EL (cell line): ENCODE data around the gene SLC4A11.

ENCODE experiments used
- DNase-seq: peaks from one replicate; pipeline ENCODE4 v3.0.0-alpha.2; 2016

SLC4A11 gene

DNA sequence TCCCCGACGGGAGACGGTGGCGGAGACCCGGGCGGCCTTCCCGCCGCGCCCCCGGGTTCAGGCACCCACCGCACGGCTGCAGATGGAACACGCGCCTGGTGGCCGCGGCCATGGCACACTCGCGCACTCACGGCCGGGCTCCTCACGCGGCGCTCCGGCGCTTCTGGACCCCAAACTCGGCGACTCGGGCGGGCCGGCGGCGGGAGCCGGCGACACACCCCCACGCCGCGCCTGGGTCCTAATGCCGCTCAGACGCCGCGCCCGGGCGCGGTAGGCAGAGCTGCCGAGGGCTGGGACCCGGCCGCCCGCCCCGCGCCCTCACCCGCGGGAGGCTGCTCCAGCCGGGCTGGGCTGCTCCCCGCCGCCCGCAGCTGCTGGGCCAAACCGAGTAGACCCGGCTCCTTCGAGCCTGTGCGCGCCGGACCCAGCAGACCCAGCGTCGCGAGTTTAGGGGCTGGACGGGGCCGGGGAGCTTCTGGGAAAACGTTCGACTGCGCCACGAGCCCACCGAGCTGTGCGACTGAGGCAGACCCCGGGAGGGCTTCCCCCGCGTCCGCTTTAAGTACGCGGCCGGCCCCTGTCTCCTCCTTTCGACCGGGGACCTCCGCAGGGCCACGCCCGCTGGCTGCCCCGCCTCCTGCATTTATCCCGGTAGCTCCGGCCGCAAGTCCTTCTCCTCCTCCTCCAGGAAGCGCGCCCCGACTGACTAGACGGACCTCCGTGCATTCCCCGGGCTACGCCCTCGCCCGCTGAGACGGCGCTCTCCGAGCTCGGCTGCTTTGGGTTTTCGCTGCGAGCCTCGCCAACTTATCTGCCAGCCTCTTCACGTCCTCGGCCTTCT, at the start of gene SLC4A11:
Gene SLC4A11 (minus strand): TSS at position 165 of the 841 bp plus-strand sequence. CDS start 53 bp downstream, at position 112.
- DNase-seq: peak; percentile 77

DNA sequence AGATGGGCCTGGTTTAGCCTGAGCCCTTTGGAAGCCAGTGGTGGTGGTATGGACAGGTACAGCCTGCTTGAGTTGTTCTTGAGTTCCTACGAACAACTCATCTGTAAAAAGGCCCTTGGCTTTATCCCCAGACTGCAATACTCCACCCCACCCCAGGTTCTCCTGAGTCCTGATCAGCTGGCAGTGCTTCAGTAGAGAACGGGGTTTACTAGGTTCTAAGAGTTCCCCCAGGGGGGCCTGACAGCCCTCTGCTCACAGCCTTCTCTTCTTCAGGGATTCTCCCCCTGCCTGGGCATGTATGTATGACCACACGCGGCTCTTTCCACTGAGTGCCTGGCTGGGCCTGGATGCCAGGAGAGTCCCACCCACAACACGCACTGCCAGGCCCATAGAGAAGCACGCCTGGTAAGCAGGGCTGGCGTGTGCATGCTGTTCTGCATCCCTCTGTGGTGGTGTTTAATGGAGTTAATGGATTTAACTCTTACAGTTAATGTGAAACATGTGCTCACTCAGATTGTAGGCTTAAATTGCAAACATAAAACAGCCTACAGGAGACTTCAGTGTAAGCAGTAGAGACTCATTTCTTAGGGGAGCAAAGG, 44.3 kb upstream of the SLC4A11 start:
- no peak for DNase-seq

DNA sequence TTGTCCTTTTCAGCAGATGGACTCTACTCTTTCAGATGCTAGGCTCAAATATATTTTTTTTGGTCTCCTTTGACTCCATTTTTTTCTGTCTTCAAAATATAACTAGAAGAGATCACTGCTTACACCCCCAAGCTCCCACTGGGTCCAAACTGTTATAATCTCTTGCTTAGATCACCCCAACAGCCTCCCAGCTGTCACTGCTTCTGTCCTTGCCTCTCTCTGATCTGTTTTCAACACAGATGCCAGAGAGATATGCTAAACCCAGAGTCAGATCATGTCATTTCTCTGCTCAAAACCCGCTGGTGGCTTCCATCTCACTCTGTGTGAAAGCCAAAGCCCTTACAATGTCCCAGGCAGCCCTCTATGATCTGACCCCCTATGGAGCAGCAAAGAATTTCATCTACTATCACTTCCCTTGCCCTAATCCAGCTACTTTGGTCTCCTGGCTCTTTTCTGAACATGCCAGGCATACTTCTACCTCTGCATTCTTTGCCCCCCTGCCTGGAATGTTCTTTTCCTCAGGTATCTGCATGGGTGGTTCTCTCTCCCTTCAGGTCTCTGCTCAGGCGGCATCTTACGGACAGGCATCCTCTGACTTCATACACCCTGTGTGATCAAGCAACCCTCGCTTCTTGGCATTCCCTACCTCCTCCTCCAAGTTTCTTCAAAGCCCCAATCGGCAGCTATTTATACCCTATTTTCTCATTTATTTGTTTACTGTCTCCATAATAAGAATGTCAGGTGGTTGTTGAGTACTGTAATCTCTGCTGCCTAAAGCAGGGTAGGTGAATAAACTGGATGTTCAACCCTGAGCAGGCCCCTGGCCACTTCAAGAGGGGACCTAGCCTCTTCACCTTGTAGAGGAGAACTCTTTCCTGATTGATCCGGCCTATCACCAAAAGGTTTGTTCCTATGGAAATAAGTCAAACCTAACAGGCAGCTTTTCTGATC, 43.6 kb upstream of the SLC4A11 start:
- DNase-seq: no peak

DNA sequence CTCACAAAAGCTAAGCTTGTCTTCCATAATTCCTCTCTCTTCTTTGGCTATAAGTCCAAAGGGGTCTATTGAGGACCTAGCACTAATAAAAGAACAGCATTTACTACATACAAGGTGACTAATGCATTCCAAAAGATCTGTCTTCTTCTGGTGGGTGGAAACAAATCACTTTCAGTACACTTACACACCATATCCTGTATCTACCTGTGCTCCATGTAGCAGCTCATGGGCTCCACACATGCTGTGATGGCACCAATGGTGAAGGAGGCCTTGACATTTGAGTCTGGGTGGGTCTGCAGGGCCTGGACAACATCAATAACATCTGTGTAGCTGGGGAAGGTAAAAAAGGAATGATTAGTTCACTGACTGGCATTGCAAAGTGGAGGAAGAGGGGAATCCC, 42.4 kb upstream of the SLC4A11 start:
- no peak for DNase-seq

DNA sequence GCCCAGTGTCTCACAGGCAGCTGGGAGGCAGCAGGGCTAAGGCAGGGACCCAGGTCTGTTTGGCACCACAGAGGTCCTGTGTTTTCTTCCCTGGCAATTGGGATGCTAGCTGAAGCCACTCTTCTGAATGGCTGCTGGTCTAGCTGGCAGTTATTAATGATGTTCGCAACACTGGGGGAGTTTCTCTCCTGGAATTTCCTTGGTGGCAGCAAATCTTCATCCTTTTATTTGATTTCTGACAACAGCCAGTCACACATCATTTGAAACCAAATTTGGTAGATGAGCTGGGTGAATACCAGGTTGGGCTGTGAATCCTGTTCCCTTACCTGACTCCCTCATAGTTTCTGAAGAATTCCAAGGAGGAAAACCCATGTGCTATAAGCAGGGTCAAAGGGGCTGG, 40.8 kb upstream of the SLC4A11 start:
- DNase-seq: no peak

DNA sequence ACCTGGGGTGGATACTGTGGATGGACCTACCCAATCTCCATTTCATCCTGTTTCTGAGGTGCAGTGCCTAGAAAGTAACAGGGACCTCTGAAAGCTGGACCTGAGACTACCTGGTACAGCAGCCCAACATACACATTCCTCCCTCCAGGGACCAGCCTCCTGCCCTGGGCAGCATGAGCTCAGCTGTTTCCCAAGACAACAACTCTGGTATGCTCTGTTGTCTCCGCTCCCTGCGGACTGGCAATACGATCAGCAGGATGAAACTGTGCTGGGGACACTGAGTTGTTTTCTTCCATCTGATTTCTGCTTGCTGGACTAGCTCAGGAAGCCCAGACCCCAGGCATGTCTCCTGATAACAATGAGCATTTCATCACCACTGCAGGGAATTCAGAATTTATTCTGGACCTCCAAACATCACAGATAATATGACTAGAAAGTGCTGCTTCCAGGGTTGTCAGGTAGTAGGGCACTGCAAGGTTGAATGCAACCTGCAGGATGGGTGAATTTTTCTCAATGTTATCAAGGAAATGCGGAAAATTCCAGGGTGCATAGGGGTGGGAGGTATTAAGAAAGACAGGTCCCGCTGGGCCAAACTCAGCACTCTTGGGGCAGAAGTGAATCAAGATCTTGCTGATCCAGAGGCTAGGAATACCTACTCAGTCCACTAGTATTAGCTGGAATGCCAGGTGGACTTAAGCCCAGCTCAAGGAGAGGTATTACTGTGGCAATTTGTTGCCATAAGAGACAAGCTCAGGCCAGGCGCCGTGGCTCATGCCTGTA, 38.9 kb upstream of the SLC4A11 start:
- DNase-seq: no peak

DNA sequence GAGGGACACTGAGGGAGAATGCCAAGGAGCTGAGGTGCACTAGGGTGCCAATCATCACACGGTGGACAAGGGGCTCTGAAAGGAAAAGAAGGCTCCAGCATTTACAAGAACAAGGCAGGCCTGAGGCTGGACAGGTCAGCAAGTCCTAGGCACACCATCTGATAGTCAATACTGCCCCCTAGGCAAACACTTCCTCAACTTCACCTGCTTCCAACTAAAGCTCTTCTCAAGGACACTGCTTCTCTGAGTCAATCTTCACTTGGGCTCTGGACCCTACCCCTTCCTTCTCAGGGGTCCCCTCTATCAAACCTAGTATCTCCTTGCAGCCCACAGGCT, 37.7 kb upstream of the SLC4A11 start:
- DNase-seq: peak; percentile 29

DNA sequence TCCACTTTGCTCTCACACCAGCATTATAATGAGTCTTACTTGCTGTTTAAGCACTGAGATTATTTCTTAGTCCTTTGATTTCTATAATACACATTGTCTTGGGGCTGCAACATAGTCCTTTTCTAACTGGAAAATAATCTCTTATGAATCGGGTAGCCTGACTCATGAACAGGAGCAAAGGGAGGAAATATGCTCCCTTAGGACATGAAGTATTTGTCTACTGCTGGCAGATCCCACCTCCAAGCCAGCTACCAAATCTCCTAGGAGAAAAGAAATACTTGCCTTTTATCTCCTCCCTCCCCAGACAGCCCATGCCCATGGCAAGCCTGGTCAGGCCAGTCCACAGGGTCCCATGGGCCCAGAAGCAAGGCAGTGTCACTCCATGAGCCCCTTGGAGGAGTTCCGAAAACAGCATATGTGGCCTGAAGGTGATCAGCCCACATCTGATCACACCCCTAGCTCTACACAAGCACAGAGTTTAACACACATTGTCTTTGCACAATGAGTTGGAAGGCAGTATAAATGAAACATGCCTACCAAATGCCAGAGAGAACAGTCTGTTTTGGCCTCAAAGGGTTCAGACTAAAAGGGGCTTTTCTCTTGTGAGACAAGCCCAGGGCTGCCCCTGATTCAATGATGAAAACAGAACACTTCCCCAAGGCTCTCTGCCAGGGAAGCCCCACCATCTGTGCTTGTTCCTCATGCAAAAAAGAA, 37.1 kb upstream of the SLC4A11 start:
- no peak for DNase-seq

DNA sequence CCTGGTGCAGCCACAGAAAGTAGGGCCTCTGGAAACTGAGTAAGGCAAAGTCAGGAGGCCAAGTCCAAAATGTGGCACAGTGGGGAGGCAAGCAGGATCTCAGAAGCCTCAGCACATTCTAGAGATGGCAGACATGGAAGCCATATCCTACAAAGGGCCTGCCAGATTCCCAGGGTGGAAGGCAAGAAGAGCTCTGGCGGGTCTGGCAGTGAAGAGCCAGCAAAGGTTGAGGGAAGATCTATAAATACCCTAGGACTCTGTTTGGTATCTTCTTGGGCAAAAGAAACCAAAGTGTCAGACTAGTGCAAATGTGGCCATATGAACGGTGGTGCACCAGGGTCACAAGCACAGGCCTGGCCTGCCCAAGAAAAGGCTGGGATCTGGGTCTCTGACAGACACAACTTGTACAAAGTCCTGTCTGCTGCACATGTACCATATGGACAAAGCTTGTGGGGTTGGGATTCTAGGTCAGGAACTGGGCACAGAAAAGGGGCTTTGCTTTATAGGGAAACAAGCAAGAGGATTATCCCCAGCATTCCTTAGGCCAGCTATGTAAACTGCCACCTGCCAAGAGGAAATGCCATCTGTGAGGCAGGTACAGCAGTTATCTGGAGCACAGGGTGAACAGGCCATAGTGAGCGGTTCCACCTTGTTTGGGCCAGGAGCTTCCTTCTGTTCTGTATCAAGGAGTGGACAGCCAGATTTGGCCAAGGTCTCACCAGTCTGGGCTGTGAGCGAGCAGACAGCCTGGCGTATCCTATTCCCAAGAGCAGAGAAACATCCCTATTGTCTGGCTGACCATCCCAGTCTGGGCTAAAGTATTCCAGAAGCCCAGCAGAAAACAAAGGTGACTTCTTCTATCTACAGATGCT, 36.3 kb upstream of the SLC4A11 start:
- DNase-seq: no peak

DNA sequence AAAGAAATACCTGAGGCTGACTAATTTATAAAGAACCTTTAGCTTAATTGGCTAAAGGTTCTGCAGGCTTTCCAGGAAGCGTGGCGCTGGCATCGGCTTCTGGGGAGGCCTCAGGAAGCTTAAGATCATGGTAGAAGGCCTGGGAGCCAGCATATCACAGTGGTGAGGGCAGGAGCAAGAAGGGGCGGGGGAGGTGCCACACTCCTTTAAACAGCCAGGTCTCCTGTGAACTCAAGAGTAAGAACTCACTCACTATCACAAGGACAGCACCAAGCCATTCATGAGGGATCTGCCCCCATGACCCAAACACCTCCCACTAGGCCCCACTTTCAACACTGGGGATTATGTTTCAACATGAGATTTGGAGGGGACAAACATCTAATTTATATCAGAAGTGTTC, 34.4 kb upstream of the SLC4A11 start:
- no peak for DNase-seq

DNA sequence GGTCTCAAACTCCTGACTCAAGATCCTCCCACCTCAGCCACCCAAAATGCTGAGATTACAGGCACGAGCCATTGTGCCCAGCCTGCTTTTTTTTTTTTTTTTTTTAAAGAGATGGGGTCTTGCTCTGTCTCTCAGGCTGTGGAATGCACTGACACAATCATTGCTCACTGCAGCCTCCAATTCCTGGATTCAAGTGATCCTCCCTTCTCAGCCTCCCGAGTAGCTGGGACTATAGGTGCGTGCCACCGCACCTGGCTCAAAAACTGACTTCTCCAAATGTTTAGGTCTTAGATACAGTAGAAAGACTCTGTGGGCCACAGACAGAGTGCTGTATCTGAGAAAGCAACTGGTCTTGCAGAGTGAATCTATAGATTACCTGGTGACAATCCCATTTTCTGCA, 31.1 kb upstream of the SLC4A11 start:
- DNase-seq: no peak

DNA sequence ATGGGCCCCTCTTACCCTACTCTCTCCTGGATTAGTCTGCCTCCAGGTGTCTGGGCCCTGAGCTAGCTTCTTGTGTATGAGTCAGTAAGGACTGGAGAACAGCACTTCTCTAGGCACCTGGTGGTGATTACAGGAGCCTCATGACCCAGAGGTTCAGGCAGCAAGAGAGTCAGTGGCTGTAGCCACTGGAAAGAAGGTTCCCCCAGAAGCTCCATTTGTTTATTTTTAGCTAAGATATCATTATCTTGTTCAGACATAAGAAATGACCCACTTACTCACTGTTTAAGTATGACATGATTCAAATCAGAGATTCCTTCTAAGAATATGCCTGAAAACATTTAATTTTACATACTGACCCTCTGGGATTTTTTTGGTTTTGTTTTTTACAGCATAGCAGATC, 23.6 kb upstream of the SLC4A11 start:
- DNase-seq: peak; percentile 41

DNA sequence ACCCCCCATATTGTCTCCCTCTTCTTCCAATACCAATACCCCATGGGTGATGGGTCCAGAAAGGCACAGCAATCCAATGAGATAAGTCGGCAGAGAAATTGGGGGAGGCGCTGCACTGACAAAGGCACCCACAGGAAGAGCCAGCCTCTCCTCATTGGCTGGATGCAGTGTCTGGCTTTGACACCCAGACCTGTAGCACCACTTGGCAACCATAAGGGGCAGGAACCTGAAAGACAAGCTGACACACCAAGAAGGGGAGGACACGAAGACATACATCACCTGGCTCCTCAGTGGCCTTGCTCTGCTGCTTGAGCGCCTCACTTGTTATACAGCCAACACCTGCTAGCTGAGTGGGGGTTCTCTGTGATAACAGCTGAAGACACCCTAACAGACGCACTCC, 19.4 kb upstream of the SLC4A11 start:
- no peak for DNase-seq

DNA sequence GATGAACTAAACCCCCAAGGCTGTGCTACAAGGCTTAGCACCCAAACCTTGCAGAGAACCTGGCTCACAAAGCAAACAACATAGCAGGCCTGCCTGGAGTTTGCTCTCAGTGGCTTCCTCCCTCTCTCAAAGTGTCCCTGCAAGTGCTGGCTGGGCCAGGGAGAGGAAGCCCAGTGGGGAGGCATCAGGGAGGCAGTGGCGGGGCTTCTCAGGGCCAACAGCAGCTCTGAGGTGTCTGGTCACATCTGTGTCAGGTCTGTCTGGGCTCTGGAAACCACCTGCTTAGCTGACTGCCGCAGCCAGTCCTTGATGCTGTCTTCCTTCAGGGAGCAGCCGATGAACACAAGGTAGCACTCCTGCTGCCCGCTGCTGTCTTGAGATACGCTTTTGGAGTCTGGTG, 16.7 kb upstream of the SLC4A11 start:
- no peak for DNase-seq

DNA sequence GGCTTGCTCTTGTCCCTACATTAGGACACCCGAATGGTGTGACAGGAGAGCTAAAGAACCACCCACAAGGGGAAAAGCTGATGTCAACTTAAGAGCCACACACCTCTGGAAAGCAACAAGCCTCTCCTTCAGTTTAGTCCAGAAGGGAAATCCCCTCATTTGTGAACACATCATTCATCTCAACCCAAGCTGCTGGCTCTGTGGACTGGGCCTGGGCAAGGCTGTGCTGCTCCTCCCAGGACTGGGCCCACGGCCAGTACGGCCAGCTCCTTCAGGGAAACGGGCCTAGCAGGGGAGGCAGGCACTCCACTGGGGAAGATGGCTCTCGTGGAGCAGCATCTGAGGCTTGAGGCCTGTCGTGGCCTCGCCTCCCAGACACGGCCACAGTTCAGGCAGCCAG, 12.8 kb upstream of the SLC4A11 start:
- DNase-seq: no peak

DNA sequence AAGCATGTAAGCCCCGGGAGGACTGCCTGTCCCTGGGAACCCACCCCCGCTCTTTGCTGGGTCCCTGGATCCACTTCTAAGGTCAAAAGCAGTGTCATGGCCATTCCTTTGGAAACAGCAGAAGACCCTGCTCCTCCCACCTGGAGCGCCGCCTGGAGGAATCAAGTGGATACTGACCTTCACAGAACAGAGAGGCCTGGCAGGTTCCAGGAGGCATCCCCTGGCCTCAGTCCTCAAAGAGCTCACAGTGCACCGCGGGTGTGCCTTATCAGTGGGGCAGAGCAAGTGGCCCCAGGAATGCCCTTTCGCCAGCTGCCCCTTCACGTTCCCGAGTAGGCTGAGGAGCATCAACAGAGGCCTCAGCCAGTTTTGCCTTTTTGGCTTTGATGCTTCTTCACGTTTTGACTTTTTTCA, 11.1 kb upstream of the SLC4A11 start:
- DNase-seq: no peak

DNA sequence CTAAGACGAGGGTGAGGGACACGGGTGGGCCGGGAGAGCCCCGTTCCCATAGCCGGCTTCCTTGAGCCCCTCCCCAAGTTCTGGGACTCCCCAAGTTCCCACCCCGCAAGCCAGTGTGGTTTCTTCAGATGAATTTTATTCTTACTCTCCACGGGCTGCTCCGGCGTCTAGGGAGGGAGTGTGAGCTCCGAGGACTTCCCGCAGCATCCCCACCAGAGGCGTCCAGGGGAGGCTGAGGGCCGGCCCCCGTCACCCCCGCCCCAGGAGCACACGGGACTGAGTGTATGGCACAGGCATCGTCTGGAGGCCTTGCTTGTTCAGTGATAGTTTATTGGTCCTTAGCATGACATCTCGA, 10.0 kb upstream of the SLC4A11 start:
- DNase-seq: no peak

DNA sequence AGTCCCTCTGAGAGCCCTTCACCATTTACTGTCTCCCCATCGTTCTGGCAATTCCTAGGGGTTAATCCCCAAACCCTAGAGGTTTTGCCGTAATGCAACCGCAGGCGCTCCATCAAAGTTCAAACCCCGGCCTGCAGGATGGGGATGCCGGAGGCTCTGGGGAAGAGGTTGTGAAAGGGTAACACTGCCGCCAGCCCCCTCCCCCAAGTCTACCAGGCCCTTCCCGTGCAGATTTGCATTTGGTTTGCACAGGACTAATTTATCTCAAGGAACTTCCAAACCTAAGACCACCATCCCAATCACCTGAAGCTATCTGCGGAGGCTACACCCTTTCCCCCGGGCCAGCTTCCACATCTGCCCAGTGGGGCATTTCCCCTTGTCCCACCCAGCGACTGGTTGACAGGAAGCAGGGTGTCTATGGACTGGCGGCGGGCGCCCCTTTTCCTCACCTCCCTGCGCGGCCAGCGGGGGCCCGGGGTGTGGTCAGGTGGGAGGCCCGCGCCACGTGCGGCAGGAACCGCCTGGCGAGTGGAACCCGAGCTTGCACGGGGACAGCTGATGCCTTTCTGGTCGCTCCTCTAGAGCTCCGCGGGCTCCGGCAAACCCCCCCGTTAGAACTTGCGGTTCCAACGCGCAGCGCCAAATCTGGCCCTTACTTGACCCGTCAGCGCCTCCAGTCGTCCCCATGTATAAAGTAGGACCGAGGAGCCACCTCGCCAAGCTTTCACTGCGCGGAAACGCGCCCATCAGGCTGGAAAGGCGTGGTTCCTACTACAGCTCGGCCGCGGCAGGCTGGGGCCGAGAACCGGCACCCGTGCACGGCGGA, 9.4 kb upstream of the SLC4A11 start:
- peak; percentile 37 for DNase-seq

DNA sequence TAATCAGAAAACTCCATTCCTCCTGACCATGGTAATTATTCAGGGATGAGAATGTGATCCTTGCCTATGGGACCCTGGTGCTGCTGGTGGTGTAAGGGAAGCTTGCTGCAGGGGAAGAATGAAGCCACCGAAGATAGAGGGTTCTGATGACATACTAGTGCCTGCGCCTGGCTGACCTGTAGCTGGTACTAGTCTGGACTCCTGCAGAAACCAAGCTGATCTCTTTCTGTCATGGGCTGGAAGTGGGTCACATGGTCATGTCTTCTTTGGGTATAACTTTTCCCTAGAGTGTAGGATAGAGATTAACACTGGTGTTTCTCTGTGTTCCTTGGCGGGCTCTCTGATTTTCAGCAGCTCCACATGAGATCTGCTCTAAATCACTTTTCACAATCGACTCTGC, 8.6 kb upstream of the SLC4A11 start:
- DNase-seq: no peak

DNA sequence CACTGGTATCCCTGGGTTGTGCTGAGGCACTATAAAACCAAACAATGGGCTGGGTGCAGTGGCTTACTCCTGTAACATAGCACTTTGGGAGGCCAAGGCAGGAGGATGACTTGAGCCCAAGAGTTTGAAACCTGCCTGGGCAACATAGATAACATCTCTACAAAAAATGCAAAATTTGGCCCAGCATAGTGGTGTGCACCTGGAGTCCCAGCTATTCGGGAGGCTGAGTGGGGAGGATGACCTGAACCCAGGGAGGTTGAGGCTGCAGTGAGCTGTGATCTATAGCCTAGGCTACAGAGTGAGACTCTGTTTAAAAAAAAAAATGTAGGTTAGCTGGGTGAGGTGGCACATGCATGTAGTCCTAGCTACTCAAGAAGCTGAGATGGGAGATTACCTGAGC, 7.7 kb upstream of the SLC4A11 start:
- no peak for DNase-seq
